HG02763 (cell line): ENCODE measurements around the gene NUTM2G.
A peak's percentile ranks its signal among the peaks of the same experiment; 100 is the strongest.
"Not testable (repeated sequence)": the region's sequence is repeated elsewhere in the genome, so short reads cannot be mapped to it uniquely, and the experiment has no call there.

Experiments
- ATAC-seq: cut with Tn5 transposase; IDR thresholded peaks from one replicate; pipeline ENCODE4 v1.9.1; 2021; ENCODE audit warnings: mild to moderate bottlenecking, moderate library complexity; ENCODE audit not compliant: unreplicated experiment

The NUTM2G gene, protein sequence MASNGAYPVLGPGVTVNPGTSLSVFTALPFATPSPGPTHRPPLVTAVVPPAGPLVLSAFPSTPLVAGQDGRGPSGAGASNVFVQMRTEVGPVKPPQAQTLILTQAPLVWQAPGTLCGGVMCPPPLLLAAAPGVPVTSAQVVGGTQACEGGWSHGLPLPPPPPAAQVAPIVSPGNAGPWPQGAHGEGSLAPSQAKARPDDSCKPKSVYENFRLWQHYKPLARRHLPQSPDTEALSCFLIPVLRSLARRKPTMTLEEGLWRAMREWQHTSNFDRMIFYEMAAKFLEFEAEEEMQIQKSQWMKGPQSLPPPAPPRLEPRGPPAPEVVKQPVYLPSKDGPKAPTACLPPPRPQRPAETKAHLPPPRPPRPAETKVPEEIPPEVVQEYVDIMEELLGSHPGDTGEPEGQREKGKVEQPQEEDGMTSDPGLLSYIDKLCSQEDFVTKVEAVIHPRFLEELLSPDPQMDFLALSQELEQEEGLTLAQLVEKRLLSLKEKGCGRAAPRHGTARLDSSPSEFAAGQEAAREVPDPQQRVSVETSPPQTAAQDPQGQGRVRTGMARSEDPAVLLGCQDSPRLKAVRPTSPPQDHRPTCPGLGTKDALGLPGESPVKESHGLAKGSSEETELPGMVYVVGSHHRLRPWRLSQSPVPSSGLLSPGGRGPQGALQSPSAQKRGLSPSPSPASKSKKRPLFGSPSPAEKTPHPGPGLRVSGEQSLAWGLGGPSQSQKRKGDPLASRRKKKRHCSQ

DNA sequence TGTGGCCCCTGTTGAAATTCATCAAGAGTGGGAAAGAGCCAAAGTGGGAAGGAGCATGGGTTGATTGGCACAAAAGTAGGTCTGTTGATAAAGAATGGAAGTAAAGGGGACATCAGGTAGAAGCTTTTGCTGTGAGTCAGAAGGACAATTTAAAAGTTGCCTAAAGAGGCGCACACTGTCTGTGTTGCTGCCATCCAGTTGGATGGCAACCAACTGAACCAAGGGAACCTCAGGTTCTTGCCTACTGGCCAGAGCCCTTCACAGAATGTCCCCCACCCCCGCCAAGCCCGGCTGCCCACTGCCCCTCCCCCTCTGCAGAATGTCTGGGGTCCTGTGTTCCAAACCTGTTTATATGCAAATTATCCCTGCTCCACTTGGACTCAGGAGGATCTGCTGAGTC, at the start of gene NUTM2G:
TSS of gene NUTM2G (plus strand) at position 301 of the 400 bp plus-strand sequence. CDS start 182 bp downstream, outside the sequence.
- not testable (repeated sequence) for ATAC-seq

DNA sequence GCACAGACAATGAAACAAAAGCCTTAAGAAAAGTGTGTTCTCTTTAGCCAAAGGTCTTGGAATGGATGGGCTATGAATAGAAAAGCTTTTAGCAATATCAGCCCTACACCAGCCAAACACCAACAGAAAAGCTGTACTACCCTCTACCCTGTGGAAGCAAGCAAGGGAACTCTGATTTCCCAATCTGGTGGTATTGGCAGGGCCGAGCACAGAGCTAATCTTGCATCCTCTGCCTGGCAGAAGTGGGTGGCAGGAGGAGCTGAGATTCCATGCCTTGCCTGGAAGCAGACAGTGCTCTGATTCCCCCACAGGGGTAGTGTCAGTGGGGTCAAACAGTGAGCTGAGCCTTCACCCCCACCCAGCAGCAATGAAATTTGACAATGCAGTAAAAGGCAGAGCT, 44.7 kb upstream of the NUTM2G start:
- no peak for ATAC-seq

DNA sequence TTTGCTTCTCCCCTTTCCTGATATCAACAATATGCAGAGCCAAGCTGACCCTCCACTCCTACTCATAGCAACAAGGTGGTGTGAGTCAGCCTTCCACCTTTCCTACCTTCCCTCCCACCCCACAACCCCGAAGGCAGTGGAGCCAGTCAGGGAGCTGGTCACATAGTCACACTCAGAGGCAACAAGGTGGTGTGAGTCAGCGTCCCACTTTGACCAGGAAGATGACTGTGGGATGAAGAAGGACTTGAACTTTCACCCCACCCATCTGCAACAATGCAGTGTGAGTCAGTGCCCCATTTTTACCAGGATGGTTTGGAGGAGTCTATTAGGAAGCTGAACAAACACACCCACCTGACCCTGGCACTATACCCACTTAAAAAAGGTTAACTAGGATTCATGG, 44.2 kb upstream of the NUTM2G start:
- ATAC-seq, result no peak

DNA sequence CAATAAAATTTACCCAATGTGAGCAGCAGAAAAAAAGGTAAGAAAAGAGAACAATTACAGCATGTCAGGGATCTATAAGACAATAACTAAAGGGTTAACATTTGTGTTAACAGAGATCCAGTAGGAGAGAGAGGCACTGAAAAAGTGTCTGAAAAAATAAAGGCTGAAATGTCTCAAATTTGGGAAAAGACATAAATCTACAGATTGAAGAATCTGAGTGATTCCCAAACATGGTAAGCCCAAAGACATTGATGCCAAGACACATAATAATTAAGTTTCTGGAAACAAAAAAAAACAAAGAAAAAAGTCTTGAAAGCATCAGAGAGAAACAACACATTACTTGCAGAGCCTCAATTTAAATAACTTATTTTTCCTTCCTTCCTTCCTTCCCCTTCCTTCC, 43.2 kb upstream of the NUTM2G start:
- ATAC-seq, result no peak

DNA sequence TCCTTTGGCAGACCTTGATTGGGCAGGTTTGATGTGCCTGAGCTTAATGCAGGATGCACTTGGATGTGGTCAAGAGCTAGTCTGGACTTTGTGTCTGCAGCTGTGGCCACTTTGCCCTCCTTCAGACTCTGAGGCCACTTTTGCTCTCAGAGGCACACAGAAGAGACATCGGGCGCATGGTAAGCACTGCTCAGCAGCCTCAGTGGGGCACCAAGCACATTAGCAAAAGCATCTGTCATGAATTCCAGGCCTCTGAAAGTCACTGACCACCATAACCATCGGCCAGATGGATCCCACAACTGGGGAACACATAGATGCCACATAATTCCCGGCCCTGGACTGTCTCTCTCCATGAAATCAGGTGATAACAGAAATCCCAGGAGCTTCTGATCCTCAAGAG, 40.1 kb upstream of the NUTM2G start:
- no peak for ATAC-seq

DNA sequence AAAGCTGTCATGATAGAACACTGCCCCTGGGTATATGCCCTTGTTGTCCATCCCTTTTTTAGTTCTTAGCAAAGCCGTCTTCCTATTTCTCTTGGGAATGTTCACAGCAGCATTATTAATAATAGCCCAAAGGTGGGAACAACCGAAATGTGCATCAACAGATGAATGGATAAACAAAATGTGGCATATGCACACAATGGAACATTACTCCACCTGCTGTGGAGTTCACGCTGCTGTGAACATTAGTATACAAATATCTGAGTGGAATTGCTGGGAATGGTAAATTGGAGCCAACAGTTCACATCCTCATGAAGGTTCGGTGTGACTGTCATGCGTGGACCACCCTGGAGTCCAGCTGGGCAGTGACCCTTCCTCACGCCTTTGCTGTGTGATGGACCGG, 36.5 kb upstream of the NUTM2G start:
- ATAC-seq, result no peak

DNA sequence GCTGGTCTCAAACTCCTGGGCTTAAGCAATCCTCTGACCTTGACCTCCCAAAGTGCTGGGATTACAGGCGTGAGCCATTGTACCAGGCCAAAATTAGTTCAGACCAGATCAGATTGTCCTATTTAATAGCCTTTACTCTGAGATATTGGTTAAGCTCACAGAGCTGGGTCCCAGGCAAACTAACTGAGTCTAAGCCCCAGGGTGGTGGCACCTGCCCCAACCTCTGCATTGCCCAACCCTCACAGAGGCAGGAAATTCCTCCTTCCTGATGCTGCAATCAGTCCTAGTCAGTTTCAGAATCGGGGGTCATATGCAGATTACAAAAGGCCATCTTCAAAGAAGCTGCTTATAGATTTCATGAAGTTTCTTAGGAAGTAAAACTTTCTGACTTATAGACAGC, 28.6 kb upstream of the NUTM2G start:
- ATAC-seq, result not testable (repeated sequence)

DNA sequence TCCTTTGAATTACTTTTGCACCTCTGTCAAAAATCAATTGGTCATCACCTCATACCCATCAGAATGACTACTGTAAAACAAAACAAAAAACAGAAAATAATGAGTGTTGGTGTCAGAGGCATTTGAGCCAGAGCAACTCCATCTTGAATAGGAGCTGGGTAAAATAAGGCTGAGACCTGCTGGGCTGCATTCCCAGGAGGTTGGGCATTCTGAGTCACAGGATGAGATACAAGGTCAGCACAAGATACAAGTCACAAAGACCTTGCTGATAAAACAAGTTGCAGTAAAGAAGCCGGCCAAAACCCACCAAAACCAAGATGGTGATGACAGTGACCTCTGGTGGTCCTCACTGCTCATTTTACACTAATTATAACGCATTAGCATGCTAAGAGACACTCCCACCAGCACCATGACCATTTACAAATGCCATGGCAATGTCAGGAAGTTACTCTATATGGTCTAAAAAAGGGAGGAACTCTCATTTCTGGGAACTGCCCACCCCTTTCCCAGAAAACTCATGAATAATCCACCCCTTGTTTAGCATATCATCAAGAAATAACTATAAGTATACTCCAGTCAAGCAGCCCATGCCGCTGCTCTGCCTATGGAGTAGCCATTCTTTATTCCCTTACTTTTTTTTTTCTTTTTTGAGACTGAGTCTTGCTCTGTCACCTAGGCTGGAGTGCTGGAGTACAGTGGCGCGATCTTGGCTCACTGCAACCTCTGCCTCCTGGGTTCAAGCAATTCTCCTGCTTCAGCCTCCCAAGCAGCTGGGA, 23.5 kb upstream of the NUTM2G start:
- not testable (repeated sequence) for ATAC-seq

DNA sequence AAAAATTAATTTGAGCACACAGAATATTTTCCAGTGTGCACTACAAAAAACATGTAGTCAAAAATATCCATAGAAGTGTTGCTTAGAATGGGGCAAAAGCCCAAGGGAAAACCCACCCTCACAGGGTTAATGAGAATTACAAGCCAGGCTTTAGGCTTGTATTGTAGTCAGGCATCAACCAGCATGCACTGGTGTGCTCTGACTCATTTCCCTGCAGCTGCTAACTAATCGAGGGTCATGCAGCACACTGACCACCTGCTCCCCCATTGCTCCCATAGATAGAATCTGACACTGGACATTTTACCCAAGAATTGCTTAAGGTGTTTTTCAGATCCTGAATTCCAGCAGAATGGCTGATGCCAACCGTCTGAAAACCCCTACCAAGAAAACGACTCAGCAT, 20.2 kb upstream of the NUTM2G start:
- ATAC-seq, result not testable (repeated sequence)

DNA sequence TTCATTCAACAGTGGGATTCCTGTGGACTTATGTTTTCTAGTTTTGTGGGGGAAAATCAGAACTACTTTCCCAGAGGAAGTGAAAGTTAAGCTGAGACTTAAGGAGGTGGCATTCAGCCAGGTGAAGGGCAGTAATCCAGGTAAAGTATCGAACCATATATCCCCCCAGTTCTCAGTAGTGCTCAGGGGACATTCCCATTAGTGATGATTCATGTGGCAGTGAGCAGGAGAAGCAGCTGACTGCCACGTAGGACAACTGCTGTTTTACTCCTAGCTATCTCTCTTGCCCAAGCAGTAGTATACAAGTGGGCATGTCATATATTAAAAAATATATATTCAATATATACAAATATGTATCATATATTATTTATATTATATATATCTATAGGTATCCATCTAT, 13.1 kb upstream of the NUTM2G start:
- not testable (repeated sequence) for ATAC-seq

DNA sequence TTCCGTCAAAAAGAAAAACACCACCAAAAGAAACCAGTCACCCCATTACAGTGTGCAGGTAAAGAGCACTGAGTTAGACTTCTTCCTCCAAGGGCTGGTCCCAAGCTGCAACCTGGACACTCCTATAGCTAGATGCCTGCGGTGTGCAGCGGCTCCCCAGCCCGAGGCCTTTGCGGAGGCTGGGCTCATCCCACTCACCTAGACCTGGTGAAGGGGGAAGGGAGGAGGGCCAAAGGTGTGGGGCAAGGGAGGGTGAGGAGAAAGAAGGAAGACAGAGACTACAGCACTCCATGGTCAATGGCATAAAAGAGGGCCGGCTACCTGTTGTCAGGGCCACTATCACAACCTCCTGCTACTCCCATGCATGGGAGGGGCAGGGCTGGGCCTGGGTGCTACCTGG, 12.1 kb upstream of the NUTM2G start:
- ATAC-seq, result not testable (repeated sequence)

DNA sequence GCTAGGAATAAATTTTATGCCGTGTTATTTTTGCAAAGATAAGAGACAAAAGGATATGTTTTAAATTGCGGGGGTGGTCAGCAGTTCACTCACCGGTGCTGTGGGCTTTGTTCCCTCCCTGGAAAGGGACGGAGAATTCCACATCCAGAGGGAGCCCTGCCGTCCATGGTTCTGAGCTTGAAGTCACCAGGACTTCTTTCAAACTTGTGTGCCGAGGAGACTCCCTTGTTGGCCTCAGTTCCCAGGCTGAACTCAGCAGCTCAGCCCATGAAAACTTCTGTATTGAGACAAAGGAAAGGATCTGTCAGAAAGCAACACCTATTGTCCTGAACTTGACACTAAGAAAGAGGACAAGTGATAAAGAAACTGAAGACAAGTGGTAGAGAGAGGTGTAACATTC, 10.1 kb upstream of the NUTM2G start:
- ATAC-seq, result not testable (repeated sequence)

DNA sequence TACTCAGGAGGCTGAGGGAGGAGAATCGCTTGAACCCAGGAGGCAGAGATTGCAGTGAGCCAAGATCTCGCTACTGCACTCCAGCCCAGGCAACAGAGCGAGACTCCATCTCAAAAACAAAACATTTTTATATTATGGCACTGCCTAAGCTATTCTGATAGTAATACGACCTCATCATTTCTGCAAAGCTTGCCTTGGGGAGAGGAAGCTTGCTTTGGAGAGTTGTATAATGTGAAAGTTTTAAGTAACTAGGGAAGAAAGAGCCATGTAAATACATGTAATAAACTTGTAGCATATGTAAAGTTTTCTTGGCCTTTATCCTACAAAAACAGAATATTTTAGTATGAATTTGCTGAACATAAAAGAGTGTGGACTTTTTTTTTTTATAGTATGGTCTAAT, 7.8 kb upstream of the NUTM2G start:
- not testable (repeated sequence) for ATAC-seq

DNA sequence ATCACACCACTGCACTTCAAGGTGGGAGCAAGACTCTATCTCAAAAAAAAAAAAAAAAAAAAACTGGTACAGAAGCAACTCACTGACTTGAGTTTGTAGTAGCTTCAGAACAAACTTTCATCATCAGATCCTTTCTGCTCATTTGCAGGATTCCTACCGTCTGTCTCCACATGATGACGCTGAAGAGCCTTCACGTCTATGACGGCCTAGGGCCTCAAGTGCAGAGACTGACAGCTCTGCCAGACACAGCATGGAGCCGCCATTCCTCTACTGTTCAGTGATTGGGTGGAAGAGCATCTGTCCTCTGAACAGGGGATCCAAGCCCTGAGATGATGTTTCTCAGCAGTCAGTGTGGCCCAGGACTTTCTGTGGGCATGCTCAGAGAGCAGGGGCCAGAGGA, 3.1 kb upstream of the NUTM2G start:
- ATAC-seq, result not testable (repeated sequence)

DNA sequence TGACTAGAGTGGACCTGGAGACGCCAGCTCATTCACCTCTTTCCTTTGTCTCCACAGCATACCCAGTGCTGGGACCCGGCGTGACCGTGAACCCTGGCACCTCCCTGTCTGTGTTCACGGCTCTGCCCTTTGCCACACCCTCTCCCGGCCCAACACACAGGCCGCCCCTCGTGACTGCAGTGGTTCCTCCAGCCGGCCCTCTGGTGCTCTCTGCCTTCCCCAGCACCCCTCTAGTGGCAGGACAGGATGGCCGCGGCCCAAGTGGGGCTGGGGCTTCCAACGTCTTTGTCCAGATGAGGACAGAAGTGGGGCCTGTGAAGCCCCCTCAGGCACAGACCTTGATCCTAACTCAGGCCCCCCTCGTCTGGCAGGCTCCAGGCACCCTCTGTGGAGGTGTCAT, 3.0 kb downstream of the NUTM2G start:
- not testable (repeated sequence) for ATAC-seq

DNA sequence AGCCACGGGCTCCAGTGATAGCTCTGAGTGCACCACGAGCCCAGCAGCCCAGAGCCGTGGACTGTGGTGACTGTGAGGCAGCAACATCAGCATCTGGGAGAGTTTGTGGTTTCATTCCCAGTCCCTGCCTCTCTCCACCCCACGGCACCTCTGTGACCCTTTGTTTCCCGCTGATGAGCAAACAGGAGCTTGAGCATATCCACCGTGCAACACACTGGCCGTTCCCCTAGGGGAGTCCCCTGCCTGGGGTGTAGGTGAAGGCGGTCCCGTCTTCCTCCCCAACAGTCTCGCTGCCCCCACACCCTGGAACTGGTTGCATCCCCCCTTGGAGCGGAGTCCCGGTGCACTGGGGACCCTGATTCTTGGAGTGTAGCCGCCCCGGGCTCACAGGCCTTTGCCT, 5.5 kb downstream of the NUTM2G start:
- not testable (repeated sequence) for ATAC-seq

DNA sequence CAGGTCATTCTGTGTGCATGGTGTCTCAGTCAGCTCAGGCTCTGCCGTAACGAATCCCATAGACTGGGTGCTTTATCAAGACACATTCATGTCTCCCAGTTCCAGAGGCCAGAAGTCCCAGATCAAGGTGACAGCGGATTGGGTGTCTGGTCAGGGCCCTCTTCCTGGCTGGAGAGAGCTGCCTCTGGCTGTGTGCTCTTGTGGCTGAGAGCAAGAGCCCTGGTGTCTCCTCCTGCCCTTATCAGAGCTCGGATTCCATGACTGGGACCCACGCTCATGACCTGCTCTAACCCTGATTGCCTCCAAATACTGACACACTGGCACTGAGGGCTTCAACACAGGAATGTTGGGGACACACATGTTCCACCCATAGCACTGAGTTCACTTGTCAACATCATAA, 6.1 kb downstream of the NUTM2G start:
- not testable (repeated sequence) for ATAC-seq

DNA sequence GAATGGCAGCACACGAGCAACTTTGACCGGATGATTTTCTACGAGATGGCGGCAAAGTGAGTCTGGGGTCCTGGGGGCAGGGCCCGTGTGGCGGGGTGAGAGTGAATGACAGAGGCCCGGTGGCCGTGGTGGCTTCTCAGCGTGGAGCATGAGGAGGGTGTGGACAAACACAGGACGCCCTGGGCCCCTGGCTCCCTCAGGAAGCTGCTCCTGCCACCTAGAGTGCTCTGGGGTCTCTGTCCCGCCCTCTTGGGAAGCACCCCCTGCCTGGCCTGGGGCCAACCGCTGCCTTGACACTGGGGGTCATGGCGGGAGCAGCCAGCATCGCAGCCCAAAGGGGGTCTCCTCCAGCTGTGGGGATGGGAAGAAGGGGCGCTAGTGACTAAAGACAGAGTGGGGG, 6.8 kb downstream of the NUTM2G start:
- ATAC-seq, result not testable (repeated sequence)

DNA sequence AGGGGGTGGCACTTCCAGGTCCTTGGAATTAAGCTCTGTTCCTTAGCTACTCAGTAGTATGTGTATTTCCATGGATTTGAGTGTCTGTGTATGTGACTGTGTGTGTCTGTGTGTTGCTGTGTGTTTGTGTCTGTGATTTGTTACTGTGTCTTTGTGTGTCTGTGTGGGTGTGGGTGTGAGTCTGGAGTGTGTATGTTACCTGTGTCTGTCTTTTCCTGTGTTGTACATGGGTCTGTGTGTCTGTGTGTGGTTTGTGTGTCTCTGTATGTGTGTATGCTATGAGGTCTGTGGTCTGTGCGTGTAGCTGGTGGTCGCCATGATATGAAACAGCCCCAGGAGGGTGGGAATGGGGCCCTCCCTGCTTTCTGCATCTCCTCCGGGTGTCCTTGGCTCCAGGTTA, 8.8 kb downstream of the NUTM2G start:
- ATAC-seq, result not testable (repeated sequence)

DNA sequence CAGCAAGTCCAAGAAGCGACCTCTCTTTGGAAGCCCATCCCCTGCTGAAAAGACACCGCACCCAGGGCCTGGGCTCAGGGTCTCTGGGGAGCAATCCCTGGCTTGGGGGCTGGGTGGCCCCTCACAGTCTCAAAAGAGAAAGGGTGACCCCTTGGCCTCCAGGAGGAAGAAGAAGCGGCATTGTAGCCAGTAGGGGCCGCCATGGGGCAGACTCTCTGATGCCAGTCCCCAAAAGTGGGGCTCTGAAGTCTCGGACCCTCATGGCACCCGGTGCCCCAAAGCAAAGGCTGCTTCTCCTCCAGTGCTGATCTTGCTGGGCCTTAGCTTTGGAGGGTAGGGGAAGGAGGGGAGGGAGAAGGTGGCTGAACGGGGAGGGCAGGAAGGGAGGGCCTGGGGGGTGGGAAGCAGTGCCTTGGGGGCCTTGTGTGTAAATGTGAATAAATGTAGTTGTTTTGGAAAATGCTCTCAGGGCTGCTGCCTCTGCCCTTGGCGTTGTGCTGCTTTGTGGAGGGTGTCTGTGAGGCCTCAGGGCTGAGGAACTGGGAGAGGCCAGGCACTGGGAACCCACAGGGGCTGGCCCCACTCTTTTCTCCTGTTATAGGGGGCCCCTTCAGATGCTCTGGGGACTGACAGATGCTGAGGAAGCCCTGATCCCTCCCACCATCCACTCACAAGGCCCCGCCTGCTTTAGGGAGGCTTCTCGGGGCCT, 10.5 kb downstream of the NUTM2G start:
- ATAC-seq, result not testable (repeated sequence)

DNA sequence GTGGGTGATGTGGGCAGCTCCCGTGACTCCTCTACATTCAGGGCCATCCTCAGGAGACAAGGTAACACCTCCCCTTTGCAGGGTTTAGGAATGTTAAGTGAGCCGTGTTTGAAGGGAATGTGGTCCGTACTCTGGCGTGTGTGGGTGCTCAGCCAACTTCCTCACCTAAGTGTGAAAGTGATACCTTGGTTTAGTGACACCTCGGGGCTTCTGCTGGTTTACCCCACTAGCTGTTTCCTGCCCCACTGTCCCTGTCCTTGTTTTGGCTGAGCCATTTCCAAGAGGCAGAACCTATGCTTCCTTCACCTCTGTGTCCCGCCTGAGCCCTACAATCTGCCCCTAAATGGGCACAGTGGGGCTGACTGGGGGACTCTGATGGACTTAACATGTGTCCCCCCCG, 12.3 kb downstream of the NUTM2G start:
- ATAC-seq, result peak; percentile 68
